SH-SY5Y (cell line): ENCODE data around the gene APOBEC3A.

Source experiments
- GATA2 ChIP-seq: IDR thresholded peaks from 2 replicates; pipeline ENCODE4 v1.6.1; 2011; ENCODE audit warnings: mild to moderate bottlenecking, low read depth, low read length
- GATA3 ChIP-seq: IDR thresholded peaks from 2 replicates; pipeline ENCODE4 v1.6.1; 2011; ENCODE audit warnings: low read depth, mild to moderate bottlenecking, low read length, moderate library complexity

APOBEC3A gene

DNA sequence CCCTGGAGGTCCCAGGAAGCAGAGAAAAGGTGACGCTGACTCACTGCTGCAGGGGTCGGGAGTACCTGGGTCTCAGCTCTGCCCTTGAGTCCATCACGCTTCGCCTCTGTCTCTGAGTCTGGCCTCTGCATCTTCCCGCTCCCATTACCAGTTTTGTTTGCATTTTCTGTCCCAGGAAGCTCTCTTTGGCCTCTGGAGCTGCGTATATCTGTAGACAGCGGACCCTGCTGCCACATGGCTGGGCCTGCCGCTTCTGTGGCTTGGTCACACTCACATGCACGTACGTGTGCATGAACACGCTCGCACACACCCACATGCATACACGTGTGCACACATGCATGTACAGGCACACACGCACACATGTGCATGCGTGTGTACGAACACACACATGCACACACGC lies 20.8 kb upstream of the APOBEC3A start:
- no peak for TF ChIP-seq GATA2
- TF ChIP-seq GATA3: no peak

DNA sequence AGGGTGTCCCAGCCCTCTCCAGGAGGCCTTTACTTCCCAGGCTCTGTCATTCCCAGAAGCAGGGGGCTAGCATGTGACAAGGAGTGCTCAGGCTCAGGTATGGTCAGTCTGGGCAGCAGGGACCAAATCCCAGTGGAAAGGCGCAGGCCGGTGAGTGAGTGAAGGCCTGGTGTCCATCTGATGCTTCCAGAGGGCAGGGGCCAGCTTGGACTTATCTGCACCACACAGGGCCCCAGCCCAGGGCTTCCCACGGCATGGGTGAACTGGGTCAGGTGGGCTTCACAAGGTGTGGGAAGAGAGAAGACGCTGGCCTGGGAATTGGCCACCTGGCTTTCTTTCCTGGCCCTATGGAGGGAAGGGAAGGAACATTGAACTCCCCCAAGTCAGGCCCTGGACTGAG lies 20.4 kb upstream of the APOBEC3A start:
- TF ChIP-seq GATA2: no peak
- no peak for TF ChIP-seq GATA3

DNA sequence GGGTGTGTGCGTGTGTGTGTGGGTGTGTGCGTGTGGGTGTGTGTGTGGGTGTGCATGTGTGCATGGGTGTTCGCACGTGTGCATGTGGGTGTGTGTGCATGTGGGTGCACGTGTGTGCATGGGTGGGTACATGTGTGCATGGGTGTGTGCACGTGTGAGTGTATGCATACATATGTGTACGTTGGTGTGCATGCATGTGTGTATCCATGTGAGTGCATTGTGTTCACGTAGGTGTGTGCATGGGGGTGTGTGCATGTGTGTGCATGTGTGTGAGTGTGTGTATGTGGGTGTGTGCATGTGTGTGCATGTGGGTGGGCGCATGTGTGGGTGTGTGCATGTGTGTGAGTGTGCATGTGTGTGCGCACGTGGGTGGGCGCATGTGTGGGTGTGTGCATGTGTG lies 19.9 kb upstream of the APOBEC3A start:
- TF ChIP-seq GATA3: no peak
- TF ChIP-seq GATA2: no peak

DNA sequence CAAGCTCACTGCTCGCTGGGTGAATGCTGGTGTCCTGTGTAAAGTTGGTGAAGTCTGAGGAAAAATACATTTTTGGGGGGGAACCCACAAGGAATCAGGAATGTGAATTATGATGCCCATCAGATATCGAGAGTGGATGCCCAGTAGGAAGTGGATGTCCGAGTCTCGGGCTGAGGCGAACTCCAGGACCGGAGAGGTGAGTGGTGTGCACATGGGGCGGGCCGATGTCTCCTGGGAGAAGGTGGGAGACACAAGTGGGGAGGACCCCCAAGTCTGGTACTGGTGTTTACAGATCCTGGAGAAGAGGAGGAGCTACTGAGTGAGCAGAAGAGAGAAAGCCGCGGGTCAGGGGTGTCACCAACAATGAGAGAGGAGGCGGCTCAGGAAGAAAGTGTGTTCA lies 19.2 kb upstream of the APOBEC3A start:
- TF ChIP-seq GATA2: no peak
- no peak for TF ChIP-seq GATA3

DNA sequence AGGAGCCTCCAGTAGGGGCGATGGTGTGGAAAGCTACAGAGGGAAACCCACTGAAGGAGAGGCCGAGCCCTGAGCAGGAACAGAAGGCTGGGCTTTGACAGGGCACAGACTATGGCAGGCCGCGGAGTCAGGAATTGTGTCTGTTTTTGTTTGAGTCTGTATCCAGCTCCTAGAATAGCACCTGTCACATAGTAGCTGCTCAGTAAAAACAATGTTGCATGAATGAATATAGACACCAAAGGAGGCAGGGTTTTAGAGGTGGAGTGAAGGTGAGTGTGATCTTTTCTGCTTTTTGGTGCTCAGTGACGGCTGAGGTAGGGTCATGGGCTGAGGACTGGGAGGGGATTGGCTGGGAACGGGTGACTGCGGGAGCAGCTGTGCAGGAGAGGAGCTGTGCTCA lies 18.5 kb upstream of the APOBEC3A start:
- no peak for TF ChIP-seq GATA2
- no peak for TF ChIP-seq GATA3

DNA sequence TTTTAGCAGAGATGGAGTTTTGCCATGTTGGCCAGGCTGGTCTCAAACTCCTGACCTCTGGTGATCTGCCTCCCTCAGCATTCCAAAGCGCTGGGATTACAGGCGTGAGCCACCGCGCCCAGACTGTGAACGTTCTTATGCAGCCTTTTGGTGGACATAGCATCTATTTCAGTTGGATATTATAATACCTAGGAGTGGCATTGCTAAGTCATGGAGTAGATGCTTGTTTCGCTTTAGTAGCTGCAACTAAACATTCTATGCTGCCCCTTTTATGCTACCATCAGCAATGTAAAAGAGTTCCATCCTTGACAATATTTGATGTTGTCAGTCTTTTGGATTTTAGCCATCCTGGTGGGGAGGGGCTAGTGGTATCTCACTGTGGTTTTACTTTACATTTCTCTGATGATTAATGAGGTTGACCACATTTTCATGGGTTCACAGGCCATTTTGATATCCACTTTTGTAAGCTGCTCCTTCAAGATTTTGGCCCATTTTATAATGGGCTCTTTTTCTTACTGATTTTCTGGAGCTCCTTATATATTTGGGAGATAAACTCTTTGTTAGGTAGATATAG lies 16.5 kb upstream of the APOBEC3A start:
- TF ChIP-seq GATA3: no peak
- no peak for TF ChIP-seq GATA2

DNA sequence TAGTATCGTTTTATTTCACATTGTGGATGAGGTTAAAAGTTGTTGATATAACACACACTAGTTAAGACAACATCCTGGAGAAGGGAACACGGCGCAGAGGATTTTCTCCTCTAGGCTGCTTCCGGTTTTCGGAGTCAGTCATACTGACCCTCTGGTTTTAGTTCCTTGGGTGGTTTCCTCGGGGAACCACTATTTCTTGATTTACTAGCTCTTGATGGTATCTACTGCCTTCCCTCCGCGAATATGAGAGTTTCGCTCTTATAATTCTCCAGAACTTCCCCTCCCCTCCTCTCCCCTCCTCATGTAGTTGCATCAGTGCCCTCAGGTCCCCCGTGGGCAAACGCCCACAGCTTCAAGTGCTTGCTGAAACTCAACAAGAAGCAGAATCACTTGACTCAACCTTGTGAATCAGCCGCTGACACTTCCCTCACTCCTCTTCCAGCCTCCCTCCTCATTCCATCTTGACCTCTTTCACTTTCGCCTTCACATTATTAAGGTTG lies 15.9 kb upstream of the APOBEC3A start:
- TF ChIP-seq GATA2: no peak
- no peak for TF ChIP-seq GATA3

DNA sequence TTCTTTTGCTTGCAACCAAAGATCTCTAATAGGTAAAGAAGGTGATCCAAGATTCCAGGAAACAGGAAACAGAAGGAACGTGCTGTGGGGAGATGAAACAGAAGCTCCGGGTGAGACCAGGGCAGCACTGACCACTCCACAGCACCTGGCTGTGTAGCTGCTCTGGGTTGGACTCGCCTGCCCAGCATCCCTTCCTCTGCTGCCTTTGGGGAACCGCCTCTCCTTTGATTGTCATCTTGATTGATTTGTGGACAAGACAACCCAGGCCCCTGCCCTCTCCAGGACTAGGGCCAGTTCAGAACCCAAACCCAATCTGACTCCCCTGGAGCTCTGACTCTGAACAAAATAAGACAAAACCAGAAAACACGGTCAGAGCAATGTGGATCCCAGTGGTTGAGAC lies 14.7 kb upstream of the APOBEC3A start:
- TF ChIP-seq GATA3 (no peak), GATA2 (no peak)

DNA sequence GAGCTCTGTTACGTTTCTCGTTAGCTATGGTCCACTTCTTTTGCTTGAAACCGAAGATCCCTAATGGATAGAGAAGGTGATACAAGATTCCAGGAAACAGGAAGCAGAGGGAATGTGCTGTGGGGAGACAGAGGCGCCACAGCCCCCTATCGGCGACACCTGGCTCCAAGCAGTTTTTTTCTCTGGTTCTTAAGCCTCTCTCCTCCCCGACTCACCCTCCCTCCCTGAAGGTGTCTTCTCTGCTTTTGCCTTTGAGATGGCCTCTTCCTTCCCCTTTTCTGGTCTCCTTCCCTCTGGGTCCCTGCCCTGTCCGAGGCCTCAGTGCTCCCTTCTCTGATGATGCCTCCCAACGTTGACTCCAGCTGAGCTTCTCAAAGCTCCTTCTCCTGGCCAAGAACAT lies 14.2 kb upstream of the APOBEC3A start:
- TF ChIP-seq GATA3 (no peak), GATA2 (no peak)

DNA sequence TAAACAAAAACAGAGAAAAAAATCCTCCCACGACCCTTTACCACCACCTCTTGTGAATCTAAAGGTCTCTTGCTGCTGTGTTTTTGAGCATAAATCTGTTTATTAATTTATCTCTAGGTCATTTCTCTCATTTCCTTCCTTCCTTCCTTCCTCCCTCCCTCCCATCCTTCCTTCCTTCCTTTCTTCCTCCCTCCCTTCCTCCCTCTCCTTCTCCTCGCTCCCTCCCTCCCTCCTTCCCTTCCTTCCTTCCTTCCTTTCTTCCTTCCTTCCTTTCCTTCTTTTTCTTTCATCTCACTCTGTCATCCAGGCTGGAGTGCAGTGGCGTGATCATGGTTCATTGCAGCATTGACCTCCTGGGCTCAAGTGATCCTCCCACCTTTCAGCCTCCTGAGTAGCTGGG lies 13.5 kb upstream of the APOBEC3A start:
- TF ChIP-seq GATA3 (no peak), GATA2 (no peak)

DNA sequence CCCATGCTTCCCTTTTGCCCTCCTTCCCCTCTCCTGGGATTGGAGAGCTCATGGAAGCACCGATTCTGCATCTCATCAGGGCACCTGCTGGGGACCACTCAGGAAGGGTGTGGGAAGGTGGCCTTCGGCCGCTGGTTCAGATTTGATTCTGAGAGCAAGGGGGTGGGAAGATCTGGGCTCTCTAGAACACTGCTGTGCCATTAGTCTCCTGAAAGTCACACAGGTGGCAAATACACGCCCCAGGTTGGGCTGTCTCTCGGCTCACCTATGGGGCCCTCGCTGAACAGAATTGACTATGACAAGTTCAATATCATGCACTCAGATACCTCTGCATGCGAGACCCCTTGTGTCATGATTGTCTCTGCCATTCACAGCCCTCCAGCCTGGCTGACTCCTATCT lies 12.8 kb upstream of the APOBEC3A start:
- TF ChIP-seq GATA3: no peak
- TF ChIP-seq GATA2: no peak

DNA sequence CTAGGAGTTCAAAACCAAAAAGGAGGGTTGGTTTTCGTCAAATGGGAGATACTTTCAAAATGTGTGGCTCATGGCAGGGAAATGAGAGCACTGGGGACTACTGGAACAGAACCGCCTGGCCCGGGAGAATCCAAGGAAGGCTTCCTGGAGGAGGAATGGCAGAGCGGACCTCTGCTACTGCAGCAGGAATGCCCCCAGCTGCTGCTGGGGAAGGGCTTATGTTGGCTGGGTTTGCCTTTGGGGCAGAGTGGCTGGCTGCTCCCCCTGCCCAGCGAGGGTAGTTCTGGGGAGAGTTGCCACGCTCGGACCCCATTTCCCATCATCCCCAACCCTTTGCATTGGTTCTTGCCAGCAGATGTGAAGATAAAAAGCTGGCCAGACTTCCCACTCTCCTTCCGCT lies 10.6 kb upstream of the APOBEC3A start:
- no peak for TF ChIP-seq GATA3
- TF ChIP-seq GATA2: no peak

DNA sequence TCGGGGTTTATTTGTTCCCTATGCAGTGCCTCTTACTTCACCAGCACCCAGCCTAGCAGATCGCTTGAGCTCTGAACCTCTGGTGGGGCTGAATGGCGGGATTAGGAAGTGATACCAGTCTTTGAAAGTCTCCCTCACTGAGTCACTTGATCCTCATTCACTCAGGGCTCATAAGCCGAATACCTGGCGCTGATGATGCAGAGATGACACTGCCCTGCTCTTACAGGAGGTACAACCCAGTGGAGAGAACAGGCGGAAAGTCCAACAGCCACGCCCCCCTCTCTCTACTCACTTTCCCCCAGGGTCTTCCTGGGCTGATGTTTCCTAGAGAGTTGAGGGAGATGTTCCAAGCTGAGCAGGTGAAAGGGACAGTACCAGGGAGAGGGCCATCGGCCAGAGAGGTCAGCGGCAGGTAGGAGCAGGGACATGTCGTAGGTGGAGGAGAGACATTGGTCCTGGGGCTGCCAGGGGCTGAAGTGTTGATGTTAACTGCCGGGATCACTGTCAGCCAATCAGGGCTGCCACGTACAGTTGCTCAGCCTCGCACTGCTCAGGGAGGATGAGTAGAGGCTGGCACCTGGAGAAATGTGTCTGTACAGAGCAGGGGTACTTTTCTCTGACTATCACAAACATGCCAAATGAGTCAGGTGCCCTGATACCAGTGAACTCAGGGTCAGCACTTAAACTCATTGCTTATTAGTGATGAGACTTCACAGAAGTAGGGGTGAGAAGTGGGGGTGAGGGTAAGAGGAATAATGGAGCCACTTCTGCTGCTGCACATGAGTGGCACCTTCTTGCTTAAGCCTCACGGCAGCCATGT lies 9.9 kb upstream of the APOBEC3A start:
- no peak for TF ChIP-seq GATA3
- TF ChIP-seq GATA2: no peak

DNA sequence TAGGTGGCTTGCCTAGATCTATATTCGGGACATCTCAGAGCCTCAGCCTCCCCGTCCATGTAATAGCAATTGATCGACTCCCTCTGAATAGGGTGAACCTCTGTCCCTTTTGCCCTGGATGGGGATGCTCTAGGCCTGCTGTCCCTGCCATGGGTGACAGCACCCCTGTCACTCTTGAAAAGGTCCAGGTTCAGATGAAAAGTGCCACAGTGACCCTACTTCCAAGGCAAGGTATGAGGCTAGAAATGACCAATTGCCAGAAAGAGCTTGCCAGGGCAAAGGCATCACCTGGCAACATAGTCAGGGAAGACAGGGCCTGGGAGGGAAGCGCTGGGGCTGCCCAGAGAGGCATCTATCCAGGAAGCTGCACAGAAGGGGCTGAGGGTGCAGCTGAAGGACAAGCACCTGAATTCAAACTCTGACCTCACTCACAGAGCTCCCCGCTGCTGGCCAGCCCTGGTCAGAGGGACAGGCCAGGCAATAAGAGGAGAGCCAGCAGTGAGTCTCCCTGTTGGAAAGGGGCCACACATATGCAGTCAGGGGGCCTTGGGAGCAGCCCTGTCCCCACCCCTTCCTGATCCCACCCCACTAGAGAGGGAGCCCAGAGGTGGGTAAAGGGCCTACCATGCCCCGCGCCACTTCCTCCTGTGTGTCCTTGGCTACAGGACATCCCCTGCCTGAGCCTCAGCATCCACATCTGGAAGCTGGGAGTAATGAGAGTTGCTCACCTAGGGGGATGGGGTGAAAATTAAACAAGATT lies 9.0 kb upstream of the APOBEC3A start:
- TF ChIP-seq GATA3: no peak
- no peak for TF ChIP-seq GATA2

DNA sequence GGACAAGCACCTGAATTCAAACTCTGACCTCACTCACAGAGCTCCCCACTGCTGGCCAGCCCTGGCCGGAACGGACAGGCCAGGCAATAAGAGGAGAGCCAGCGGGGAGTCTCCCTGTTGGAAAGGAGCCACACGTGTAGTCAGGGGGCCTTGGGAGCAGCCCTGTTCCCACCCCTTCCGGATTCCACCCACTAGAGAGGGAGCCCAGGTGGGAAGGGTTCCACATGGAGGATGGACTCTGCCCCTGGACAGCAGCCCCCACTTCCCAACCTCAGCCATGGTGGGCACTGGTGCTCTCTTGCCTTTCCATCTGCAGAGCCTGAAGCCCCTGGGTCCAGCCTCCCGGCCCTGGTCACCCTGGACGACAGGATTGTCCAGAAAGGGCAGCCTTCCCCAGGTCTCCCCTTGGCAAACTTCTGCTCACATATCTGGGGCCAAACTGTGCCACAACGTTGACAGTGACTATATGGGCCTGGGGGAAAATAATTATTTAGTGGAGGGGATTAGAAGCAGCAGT lies 7.5 kb upstream of the APOBEC3A start:
- no peak for TF ChIP-seq GATA3
- TF ChIP-seq GATA2: no peak

DNA sequence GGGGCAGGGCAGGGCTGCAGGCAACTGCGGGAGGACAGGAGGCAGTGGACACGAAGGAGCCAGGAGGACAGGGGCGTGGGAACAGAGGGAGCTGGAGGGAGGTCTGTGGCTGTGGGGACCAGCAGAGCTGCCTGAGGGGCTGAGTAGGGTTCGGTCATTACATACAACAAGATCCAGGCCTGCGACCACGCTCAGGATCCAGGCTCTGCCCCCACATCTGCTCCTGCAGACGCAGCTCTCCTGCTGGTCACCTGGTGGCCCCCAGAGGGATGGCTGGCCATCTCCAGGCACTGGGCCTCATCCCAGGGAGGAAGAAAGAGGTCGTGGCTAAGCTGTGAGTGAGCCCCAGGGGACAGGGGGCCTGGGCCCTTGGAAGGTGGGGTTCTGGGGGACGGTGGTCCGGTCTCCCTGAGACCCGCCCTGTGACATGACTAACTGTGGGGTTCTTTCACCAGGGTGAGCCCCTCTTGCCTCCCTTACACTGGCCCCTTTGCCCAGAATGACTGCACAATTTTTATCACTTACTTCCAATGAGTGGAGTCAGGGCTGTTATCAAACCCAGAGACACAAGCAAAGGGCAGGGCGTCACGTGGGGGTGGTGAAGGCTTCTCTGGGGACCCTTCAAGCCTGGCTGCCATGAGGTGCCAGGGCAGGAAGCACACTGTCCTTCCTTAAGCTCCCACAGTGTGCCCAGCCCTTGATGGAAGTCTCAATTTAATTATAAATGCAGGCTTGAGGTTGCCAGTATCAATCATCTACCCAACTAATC lies 6.7 kb upstream of the APOBEC3A start:
- TF ChIP-seq GATA2 (no peak), GATA3 (no peak)
